BJ (cell line): ENCODE results near the gene POMT1. TPM values are rescaled to one million over a fixed set of nuclear protein-coding genes. Genes with fewer than 3 reads are reported as not detected.

Experiments
- CTCF ChIA-PET: fragments of 350-600 bp; formaldehyde crosslinking; extraction: SDS; loops from one replicate; lab custom pipeline; 2021; ENCODE audit warnings: antibody characterized with exemption, inconsistent platforms; lab: Yijun Ruan, JAX
- POLR2A ChIA-PET: fragments of 300-600 bp; sonication (Branson Sonifier 250); formaldehyde crosslinking; extraction: SDS; loops from one replicate; lab custom pipeline; 2021; ENCODE audit warnings: antibody characterized with exemption; lab: Charles Lee
- DNase-seq: peaks from one replicate; pipeline ENCODE4 v3.0.0-alpha.2; 2011; ENCODE audit warnings: low read depth
- H3K27me3 ChIP-seq: 2 replicates; pipeline ENCODE4 v1.6.0; 2011; ENCODE audit warnings: low read length; ENCODE audit not compliant: control insufficient read depth, insufficient read depth
- H3K36me3 ChIP-seq: 2 replicates; pipeline ENCODE4 v1.5.1; 2011; ENCODE audit warnings: low read length; ENCODE audit not compliant: control insufficient read depth, insufficient read depth
- H3K4me3 ChIP-seq: 2 replicates; pipeline ENCODE4 v1.5.1; 2011; ENCODE audit warnings: low read depth, mild to moderate bottlenecking, control low read depth, low read length
- CTCF ChIP-seq: IDR thresholded peaks from 2 replicates; pipeline ENCODE4 v1.5.1; 2011; ENCODE audit warnings: low read depth, mild to moderate bottlenecking, control low read depth, inconsistent platforms, low read length, moderate library complexity; ENCODE audit not compliant: insufficient read depth
- polyA plus RNA-seq: library from polyadenylated mRNA; depleted of rRNA; stranded (reverse); fragments of >200 nt; gene quantifications from 2 replicates; pipeline ENCODE4 v1.2.3, GENCODE V29; 2011; rRNA removed
- small RNA-seq: library from RNA; depleted of rRNA; stranded (forward); fragments of <200 nt; gene quantifications from one replicate; pipeline ENCODE3, GENCODE V24; 2012; ENCODE audit warnings: low replicate concordance, low read depth; ENCODE audit not compliant: insufficient read length

POMT1 gene
- polyA plus RNA-seq, 1 experiment, result 32.1 TPM

DNA sequence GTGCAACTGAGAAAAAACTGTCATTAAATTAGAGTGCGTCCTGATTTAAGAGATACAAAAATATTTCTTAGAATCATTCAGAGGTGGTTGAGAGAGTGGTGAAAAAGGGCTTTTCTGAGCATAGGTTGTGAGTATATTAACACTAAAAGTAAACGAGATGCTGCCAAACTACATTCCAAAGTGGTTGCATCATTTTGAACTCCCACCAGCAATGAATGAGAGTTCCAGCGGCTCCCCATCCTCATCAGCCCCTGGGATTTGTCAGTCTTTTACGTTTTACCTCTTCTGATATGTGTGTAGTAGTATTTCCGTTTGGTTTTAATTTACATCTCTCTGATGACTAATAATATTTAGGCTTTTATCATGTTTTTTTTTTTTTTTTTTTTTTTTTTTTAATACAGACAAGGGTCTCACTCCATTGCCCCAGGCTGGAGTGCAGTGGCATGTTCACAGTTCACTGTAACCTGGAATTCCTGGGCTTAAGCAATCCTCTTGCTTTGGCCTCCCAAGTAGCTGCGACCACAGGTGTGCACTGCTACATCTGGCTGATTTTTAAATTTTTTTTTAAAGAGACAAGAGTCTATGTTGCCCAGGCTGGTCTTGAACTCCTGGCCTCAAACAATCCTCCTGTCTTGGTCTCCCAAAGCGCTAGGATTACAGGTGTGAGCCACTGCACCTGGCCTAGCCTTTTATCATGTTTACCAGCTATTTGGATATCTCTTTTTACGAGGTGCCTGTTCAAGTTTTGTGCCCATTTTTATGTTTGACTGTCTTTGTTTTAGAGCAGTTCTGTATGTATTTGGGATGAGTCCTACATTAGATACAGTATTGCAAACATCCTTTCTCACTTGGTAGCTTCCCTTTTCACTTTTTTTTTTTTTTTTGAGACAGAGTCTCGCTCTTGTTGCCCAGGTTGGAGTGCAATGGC, 59.6 kb downstream of the POMT1 start:
- TF ChIP-seq CTCF, result no peak
- Histone ChIP-seq H3K27me3 (no peaks in the 10 kb centered on the region), H3K4me3 (no peak overlapping the region), H3K36me3 (no peaks in the 10 kb centered on the region)
- DNase-seq, result no peak
- CTCF ChIA-PET, result interaction anchor here (1.3 kb wide), 2 partner anchors 11 to 212 kb away, joined by 3 to 4 read pairs; no protein-coding TSS in a partner anchor
- POLR2A ChIA-PET, result no interaction called here

DNA sequence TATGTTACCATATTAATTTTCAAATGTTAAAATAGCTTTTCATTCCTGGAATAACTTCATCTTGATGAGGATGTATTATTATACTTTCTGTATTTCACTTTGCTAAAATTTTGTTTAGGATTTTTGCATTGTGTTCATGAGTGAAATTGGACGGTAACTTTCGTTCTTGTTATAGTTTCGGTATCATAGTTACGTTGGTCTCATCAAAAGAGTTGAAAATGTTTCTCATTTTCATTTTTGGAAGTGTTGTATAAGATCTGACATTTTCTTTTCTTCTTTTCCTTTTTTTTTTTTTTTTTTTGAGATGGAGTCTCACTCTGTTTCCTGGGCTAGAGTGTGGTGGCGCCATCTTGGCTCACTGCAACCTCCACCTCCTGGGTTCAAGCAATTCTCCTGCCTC, 62.7 kb downstream of the POMT1 start:
- no peaks in the 10 kb centered on the region for H3K27me3 ChIP-seq
- POLR2A ChIA-PET, result no interaction called here
- CTCF ChIA-PET, result interaction anchor here (1.1 to 1.2 kb wide), 2 partner anchors 27 to 175 kb away, joined by 3 read pairs; no protein-coding TSS in a partner anchor
- no peak for DNase-seq
- H3K4me3 ChIP-seq, result no peak overlapping the region
- no peak for TF ChIP-seq CTCF
- no peaks in the 10 kb centered on the region for H3K36me3 ChIP-seq

DNA sequence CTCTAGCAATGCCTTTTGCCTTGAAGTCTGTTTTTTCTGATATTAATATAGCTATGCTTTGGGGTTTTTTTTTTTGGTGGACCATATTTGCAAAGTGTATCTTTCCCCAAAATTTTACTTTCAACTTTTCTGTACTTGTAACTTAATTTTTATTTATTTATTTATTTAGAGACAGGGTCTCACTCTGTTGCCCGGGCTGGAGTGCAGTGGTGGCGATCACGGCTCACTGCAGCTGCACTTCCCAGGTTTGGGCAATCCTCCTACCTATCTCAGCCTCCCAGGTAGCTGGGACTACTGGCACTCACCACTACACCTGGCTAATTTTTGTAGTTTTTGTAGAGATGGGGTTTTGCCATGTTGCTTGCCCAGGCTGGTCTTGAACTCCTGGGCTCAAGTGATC, 63.4 kb downstream of the POMT1 start:
- Histone ChIP-seq H3K27me3 (no peaks in the 10 kb centered on the region), H3K4me3 (no peak overlapping the region), H3K36me3 (no peaks in the 10 kb centered on the region)
- ChIA-PET POLR2A (no interaction called here), CTCF (interaction anchor here (0.9 to 1.2 kb wide), 2 partner anchors 20 to 26 kb away, joined by 3 read pairs; no protein-coding TSS in a partner anchor)
- TF ChIP-seq CTCF, result no peak
- DNase-seq, result no peak

DNA sequence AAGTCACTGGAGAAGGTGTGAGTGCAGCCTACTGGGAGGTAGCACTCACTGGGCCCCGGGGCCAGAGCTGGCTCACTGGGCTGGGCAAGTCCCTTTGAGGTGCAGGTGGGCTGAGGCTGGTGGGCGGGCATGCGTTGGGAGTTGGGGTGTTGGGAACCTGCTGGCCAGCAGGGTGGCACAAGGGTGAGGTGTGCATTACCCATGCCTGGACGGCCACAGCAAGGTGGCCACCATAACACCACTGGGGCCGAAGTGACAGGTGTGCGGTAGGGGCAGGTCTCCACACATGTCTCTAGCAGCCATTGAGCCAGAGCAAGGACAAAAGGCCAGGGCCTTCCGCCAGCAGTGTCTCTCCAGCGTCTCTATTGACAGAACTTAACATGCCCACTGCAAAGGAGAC, 65.2 kb downstream of the POMT1 start:
- H3K4me3 ChIP-seq, result no peak overlapping the region
- H3K27me3 ChIP-seq, result no peaks in the 10 kb centered on the region
- ChIA-PET POLR2A (no interaction called here), CTCF (no interaction called here)
- H3K36me3 ChIP-seq, result no peaks in the 10 kb centered on the region
- TF ChIP-seq CTCF, result no peak
- no peak for DNase-seq

Small RNAs within 50 kb of the gene (small RNA-seq; reads per million reads assigned to genes)
- gene SNORD62A (not detected), gene SNORD62B (not detected)

Other genes with a start within 250 kb of the POMT1 start
- gene FAM78A, start 226.4 kb upstream of the POMT1 start, polyA plus RNA-seq, result 0.37 and 1.1 TPM in 2 replicates
- gene PLPP7, start 213.2 kb upstream of the POMT1 start, polyA plus RNA-seq, result 2.5 and 3.9 TPM in 2 replicates
- gene PRRC2B, start 108.8 kb upstream of the POMT1 start, polyA plus RNA-seq, result 19.3 and 25.8 TPM in 2 replicates
- gene UCK1, start 28.3 kb downstream of the POMT1 start, polyA plus RNA-seq, result 20.1 and 24.9 TPM in 2 replicates
- gene PRRT1B, start 42.6 kb downstream of the POMT1 start, polyA plus RNA-seq, result not detected in 2 replicates
- 26.9 and 31.6 TPM in 2 replicates for gene RAPGEF1, start 237.2 kb downstream of the POMT1 start, polyA plus RNA-seq